KBM-7 (cell line): ENCODE data around the gene UBXN2A.
"Not testable (repeated sequence)": the region's sequence is repeated elsewhere in the genome, so short reads cannot be mapped to it uniquely, and the experiment has no call there.

Source experiments
- DNase-seq: peaks from one replicate; pipeline ENCODE4 v3.0.0-alpha.2; 2015
- in situ Hi-C: fragments of 300-500 bp; cut with MboI; formaldehyde crosslinking; loops from 2 replicates; pipeline ENCODE4 v1.14.3; 2020; ENCODE audit warnings: low sequenced_read_pairs, low pct_unique_long_range_greater_than_20kb, mixed read lengths

Gene UBXN2A

GRCh38 chr2:24026233-24026632, 86.0 kb downstream of the UBXN2A start:
- in situ Hi-C loops, result no loop called here
- no peak for DNase-seq

GRCh38 chr2:24038786-24039499, 98.7 kb downstream of the UBXN2A start:
- DNase-seq, result no peak
- in situ Hi-C loops, result no loop called here

- in situ Hi-C loops, result no loop called here
- no peak for DNase-seq
Measured at GRCh38 chr2:24040511-24040910, 100.2 kb downstream of the UBXN2A start.

GRCh38 chr2:24043133-24043532, 102.9 kb downstream of the UBXN2A start:
- DNase-seq, in situ Hi-C loops: not testable (repeated sequence)

- in situ Hi-C loops, result no loop called here
- no peak for DNase-seq
Measured at GRCh38 chr2:24045511-24046508, 105.5 kb downstream of the UBXN2A start.

GRCh38 chr2:24046599-24046929, 106.3 kb downstream of the UBXN2A start:
- DNase-seq, result no peak
- in situ Hi-C loops, result no loop called here

GRCh38 chr2:24046930-24047702, 106.9 kb downstream of the UBXN2A start, which contains the start of gene WDCP:
Gene WDCP, minus strand, starts transcription at chr2:24047391. Its CDS starts 7,897 bp downstream, at chr2:24039494.
- DNase-seq, result peak; percentile 99
- in situ Hi-C loops, result no loop called here

GRCh38 chr2:24047703-24048033, 107.4 kb downstream of the UBXN2A start:
- in situ Hi-C loops, result no loop called here
- no peak for DNase-seq

GRCh38 chr2:24048769-24049484, 108.7 kb downstream of the UBXN2A start:
- no peak for DNase-seq
- in situ Hi-C loops, result no loop called here

GRCh38 chr2:24049485-24050021, 109.3 kb downstream of the UBXN2A start, which contains the start of gene FKBP1B:
Gene FKBP1B, plus strand, starts transcription at chr2:24049741. Its CDS starts 109 bp downstream, at chr2:24049850.
- in situ Hi-C loops, result no loop called here
- DNase-seq, result peak; percentile 47

- in situ Hi-C loops, result no loop called here
- peak; percentile 27 for DNase-seq
Measured at GRCh38 chr2:24050041-24050979, 110.0 kb downstream of the UBXN2A start.

GRCh38 chr2:24051833-24052232, 111.6 kb downstream of the UBXN2A start:
- in situ Hi-C loops, result no loop called here
- DNase-seq, result no peak

- DNase-seq, result no peak
- in situ Hi-C loops, result no loop called here
Measured at GRCh38 chr2:24052951-24053350, 112.7 kb downstream of the UBXN2A start.
